HG02642 (cell line): ENCODE data around the gene PTPN4.
"Not testable (repeated sequence)": the region's sequence is repeated elsewhere in the genome, so short reads cannot be mapped to it uniquely, and the experiment has no call there.

ENCODE experiments used
- ATAC-seq: cut with Tn5 transposase; IDR thresholded peaks from one replicate; pipeline ENCODE4 v1.9.1; 2021; ENCODE audit warnings: mild to moderate bottlenecking; ENCODE audit not compliant: unreplicated experiment, poor library complexity

PTPN4 gene

DNA sequence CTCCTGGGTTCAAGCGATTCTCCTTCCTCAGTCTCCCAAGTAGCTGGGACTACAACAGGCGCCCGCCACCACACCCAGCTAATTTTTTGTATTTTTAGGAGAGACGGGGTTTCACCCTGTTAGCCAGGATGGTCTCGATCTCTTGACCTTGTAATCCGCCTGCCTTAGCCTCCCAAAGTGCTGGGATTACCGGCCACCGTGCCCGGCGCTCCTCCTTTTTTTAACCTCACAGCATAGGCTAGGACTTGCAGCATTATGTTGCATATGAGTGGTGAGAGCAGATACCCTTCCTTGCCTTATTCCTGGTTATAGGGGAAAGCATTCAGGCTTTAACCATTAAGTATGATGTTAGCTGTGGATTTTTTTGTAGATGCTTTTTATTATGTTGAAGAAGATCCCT lies 42.3 kb downstream of the PTPN4 start:
- not testable (repeated sequence) for ATAC-seq

DNA sequence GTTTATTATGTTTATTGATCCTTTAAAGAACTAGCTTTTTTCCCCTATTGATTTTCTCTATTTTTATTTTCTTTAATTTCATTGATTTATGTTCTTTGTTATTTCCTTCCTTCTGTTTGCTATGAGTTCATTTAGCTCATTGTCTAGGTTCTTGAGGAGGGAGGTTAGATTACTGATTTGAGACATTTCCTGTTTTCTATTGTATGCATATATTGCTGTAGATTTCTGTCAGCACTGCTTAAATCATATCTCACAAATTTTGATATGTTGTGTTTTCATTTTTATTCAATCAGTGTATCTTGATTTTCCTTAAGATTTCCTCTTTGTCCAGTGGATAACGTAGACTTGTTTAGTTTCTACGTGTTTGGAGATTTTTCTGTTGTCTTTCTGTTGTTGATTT lies 43.4 kb downstream of the PTPN4 start:
- no peak for ATAC-seq

DNA sequence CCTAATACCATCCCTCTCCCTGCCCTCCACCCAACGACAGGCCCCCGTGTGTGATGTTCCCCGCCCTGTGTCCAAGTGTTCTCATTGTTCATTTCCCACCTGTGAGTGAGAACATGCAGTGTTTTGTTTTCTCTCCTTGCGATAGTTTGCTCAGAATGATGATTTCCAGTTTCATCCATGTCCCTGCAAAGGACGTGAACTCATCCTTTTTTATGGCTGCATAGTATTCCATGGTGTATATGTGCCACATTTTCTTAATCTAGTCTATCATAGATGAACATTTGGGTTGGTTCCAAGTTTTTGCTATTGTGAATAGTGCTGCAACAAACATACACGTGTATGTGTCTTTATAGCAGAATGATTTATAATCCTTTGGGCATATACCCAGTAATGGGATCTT lies 44.7 kb downstream of the PTPN4 start:
- not testable (repeated sequence) for ATAC-seq

DNA sequence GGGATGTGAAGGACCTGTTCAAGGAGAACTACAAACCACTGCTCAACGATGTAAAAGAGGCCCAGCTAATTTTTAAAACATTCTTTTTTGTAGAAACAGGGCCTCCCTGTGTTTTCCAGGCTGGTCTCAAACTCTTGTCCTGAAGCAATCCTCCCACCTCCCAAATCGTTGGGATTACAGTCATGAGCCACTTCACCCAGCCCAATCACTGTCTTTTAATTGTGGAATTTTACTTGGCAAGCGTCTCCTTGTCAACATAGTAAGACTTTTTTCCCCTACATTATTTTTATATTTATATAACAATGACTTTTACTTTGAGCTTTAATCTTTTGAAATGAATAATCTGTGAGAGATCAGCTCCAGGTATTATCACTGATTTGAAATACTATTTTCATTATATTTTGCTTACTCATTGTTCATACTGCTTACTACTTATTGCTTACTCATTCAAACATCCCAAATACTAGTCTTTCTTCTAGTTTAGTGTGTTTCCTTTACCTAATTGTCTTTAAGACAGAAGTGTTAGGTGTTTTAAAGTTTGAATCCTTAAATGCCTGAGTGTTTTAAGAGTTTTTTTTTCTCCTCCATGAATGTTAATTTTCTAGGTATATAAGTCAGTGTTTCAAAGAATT lies 48.9 kb downstream of the PTPN4 start:
- ATAC-seq: no peak

DNA sequence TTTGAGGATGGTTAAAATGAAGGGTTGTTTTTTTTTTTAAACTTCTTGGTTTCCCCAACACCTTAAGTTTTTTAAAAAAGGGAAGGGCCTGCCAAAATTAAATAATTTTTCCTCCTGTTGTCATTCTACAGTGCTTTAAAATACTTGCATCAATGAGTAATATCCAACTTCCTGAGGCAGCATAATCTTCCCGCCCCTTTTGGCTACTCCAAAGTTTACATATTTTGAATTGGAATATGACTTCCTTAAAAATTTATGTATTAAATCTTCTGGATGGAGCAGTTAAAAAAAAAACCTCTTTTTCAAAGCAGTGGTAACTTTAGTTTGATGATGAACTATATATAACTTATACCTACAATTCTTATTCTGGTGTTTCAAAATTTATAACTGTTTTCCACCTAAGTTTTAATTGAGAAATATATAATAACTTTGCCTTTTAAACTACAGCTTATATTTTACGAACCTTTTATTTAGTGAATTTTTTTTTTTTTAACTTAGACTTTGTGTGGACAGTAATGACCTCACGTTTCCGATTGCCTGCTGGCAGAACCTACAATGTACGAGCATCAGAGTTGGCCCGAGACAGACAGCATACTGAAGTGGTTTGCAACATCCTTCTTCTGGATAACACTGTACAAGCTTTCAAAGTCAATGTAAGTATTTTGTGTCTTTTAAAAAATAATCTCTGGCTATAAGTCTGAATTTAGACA lies 49.8 kb downstream of the PTPN4 start:
- no peak for ATAC-seq

DNA sequence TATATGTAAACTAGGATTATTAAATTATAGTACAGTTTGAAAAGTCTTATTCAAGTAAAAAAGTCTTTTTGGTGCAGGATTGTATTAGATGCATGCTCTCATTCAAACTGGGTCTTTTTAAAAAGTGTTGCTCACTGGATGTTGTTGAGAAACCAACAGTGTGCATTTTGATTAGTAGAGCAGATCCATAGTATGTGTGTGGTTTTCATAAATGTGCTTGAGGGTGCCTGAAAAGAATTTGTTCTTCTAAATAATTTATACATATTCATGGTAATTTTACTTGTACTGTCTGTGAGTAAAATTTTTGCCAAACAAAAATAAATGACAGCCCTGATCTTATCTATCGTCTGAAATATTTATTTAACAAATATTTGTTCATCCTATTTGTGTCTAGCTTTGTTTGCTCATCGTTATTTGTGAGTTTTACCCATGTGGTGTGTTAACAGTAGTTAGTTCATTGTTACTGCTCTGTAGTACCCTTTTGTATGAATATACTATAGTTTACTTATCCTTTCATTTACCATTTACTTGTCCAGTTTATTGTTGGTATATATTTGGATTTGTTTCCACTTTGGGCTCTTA lies 50.4 kb downstream of the PTPN4 start:
- no peak for ATAC-seq

DNA sequence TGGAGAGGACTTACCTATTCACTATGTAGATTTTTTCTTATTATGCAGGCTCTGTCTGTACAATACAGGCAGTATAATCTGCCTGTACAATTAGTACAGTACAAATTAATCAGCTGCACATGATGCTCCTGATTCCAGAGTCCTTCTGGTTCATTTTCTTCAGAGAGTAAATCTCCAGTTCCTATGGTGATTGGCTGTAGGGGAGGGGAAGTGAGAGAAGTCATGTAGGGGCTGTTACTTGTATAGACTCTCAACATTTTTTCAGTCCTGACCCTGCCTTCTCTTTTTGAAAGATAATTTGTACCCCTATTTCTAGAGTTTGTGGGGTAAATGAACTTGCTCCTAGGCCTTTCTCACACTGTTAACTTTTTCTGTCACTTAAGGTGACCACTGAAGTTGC lies 54.5 kb downstream of the PTPN4 start:
- no peak for ATAC-seq

DNA sequence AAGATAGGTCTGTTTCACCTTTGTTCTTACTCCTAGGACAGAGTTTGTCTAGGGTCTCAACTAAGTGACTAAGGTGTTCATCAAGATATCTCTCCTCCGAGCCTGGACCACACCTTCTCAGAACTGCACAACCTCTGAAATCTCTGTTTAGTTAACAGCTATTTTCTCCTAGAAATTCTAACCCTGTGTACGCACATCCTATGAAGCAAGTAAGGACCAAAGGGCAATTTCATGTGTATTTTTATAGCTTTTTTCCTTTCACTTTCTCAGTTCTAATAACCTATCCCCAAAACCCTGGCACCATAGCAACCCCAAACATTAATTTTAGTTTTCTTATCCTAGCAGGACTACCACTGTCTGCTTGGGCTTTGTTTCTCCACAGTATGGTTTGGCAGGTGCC lies 59.1 kb downstream of the PTPN4 start:
- ATAC-seq: no peak

DNA sequence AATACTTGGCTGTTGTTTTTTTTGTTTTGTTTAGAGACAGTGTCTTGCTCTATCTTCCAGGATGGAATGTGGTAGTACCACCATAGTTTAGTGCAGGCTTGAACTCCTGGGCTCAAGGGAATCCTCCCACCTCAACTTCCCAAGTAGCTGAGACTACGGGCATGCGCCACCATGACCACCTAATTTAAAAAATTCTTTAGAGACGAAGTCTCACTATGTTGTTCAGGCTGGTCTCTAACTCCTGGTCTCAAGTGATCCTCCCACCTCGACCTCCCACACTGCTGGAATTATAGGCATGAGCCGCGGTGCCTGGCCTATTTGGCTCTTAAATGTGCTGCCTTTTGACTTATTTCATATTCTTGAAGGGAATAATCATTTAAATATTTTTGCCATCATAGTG lies 60.1 kb downstream of the PTPN4 start:
- no peak for ATAC-seq

DNA sequence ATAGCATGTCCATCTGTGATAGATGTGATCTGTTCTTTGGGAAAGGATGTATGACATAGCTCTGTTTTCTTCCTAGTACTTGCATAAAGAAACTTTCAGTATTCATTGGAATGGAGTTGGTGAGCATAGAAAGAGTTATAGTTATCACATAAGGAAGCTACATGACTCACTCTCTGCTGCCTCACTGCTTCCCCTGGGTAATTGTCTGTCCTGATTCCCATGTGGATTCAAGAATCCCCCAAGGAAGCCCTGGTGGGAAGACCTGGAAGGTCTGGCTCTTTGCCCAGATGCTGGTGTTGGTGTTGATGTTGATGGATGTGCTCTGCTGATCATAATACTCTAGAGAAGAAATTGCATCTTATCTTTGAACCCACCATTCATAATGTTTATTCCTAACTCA lies 60.6 kb downstream of the PTPN4 start:
- ATAC-seq: no peak

DNA sequence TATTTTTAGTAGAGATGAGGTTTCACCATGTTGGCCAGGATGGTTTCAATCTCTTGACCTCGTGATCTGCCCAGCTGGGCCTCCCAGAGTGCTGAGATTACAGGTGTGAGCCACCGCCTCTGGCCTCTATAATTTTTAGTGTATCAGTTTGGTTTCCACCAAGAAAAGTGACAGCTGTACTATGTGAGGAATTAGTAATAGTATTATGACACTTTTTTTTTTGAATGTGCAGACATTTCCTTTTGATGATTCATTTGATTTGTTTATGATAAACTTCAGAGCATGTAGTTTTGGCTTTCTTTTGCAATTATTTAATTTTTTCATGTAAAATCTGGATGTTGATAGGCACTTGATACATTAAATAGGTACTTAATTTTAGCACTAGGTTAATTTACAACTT lies 61.5 kb downstream of the PTPN4 start:
- ATAC-seq: no peak

DNA sequence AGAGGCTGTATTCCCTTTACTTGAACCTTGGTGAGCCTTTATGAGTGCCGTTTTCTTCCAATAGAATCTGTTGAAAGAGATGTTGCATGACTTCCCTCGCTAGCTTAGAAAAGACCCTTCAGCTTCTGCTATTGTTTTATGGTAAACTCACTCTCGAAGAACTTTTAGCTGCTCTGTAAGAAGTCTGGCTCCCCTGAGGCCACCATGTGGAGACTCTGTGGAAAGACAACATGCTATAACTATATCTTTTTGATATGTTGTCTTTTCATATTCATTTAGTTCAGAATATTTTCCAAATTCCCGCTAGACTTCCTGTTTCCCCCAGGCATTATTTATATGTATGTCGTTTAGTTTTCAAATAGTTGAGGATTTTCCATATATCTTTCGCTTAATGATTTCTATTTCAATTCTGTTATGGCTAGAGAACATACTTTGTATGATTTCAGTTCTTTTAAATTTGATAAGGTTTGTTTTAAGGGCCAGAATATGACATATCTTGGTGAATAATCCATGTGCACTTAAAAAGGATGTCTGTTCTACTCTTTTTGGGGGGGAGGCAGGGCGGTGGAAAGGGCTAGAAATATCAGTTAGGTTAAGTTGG lies 64.1 kb downstream of the PTPN4 start:
- peak; percentile 49 for ATAC-seq

DNA sequence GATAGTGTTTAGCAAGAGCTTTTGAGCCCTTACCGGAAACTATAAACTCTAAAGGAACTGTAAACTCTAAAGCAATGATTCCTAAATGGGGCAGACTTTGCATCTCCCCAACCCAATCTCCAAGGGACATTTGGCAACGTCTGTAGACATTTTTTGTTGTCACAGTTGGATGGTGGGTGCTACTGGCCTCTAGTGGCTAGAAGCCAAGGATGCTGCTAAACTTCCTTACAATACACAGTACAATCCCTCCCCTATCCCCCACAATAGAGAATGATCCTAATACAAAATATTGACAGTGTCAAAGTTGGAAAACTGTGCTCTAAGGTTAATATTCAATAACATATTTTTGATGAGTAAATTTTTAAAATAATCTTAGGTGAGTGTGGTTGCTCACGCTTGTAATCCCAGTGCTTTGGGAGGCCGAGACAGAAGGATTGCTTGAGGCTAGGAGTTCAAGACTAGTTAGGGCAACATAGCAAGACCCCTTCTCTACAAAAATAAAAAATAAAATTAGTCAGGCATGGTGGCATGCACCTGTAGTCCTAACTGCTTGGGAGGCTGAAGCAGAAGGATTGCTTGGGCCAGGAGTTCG lies 66.7 kb downstream of the PTPN4 start:
- peak; percentile 81 for ATAC-seq

DNA sequence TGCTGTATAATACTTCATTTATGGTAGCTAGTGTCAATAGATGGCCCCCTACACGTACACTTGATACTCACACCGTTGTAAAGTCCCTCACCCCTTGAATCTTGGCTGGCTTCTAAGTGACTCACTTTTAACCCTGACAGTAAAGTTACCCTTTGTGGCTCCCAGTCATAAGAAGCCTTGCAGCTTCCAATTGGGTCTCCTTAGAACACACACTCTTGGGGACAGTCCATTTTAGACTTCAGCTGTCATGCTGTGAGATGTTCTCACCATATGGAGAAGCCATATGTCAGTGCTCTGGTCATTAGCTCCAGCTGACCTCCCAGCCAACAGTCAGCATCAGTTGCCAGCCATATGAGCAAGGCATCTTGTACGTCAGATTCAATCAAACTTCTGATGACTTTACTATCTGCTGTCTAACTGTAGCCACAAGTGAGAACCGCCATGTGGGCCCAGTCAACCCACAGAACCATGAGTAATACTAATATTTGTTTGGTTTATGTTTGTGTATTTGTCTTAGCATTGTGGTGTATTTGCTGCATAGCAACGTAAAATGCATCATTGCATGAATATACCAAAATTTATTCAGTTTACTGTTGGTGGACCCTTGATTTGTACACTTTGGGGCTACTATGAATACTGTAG lies 68.3 kb downstream of the PTPN4 start:
- no peak for ATAC-seq

DNA sequence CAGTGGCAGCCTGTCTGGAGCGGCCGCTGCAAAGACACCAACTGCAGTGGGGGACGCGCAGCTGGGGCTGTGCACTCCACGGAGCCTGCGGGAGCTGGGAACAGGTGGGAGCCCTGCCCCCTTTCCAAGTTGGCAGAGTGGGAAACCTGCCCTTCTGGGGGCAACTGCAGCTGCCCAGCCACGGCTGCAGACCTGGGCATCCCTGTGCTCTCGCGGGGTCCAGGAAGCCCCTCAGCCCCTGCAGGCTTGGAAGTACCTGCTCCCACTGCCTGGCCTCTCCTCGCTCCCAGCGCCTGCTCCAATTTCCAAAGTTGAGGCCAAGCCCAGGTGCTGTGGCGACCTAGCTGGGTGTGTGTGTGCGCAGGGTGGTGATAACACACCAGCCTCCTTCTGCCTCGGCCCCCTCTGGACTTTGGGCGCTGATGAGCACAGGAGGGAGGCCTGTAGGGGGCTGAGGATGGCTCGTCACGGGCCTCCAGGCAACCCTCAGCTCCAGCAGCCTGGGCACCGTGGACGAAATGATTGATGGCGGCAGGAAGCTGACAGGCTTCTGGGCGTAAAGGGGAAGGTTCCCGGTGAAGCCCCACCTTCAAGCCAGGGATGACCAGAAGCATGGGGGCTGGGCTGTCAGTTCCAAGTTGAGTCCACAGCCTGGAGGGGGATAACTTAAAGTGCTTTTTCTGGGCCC lies 76.9 kb downstream of the PTPN4 start:
- no peak for ATAC-seq

DNA sequence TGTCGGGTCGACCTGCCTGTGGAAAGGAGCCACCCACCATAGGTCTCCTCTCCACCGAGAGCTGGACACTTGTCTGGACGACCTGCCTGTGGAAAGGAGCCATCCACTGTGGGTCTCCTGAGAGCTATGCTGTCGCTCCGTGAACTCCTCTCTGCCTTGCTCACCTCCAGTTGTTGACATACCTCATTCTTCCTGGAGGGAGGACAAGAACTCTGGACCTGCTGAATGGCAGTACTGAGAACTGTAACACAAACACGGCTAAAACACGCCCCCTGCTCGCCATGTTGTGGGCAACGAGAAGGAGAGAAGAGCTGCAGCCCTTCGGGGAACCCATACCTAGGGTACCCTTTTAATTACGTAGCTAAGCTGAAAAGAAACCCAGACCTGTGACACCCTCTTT lies 77.6 kb downstream of the PTPN4 start:
- ATAC-seq: no peak

DNA sequence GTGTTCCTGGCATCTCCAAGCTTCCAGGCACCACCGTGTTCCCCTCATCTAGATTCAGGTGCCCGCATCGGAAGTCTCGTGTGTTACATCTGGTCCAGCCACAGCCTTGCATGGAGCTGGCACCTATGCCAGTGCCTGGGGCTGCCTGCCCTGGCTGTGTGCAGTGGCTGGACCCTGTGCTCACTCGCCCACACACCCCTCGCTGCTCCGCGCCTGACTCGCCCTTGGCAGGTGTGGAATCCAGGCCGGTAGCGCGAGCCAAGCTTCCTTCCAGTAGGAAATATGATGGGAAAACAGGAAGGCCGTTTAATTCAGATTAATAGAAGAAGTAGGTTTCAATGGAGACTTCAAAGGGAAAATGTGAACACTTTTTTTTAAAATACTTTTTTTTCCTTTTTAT lies 78.0 kb downstream of the PTPN4 start:
- ATAC-seq: no peak

DNA sequence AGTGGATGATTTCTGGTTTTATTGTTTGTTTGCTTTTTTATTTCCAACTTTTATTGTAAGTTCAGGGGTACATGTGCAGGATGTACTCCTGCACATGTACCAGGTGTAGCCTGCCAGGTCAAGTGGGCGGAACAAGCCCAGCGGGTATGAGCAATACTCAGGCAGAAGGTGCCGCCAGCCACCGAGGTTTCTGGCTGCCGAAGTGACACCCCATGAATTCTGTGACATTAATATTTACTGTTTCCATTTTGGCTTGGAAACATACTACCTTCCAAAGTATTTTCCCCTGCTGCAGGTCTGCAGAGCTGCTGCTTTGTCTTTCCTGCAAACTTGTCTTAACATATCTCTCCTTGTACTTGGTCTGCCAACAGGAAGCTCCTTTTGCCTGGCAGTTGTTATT lies 78.5 kb downstream of the PTPN4 start:
- no peak for ATAC-seq

DNA sequence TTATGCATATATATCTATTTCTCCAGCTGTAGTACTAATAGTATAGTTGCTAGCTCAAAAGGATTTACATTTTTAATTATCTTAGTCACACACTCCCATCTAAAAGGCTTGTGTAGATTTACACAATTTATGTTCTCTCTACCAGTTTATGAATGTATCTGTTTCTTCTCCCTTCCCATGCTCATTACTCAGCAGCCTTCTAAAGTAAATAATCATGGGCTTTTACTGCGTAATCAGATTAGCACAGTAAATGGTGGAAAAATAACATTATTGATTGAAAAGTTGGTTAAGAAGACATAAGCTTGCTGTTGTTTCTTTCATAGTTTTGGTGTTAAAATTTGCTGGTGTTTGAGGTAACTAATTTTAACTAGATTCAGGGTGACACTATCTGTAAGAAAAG lies 81.8 kb downstream of the PTPN4 start:
- no peak for ATAC-seq

DNA sequence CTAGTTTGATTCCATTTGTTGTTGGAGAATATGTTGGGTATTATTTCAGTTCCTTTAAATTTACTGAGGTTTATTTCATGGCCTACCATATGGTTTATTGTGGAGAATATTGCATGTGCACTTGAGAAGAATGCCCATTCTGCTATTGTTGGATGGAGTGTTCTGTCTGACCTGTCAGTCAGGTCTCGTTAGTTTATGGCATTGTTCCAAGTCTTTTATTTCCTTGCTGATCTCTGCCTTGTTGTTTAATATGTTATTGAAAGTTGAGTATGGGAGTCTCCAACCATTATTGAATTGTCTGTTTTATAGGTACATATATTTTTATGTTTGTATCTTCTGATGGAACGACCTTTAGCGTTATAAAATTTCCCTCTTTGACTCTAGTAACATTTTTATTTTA lies 86.3 kb downstream of the PTPN4 start:
- no peak for ATAC-seq
